Measurements from ENCODE around the gene CACNA1G. TPM values are rescaled to one million over a fixed set of nuclear protein-coding genes. Genes with fewer than 3 reads are reported as not detected.

The CACNA1G gene
- total RNA-seq, 2 experiments from 2014 or later, result not detected

- ChIA-PET CTCF (interaction anchor here (0.6 to 2.6 kb wide), 15 partner anchors 8 to 407 kb away, joined by 3 to 22 read pairs (median 4); partner anchors contain the start of gene CACNA1G), POLR2A (interaction anchor here (0.6 kb wide), 1 partner anchor 149 kb away, joined by 3 read pairs; no protein-coding TSS in a partner anchor)
- Mint-ChIP-seq H3K4me1 (peaks cover 11% of the 10 kb centered on the region), H3K9me3 (ENCODE audit: low read depth) (no peaks in the 10 kb centered on the region), H3K27me3 (peaks cover 7% of the 10 kb centered on the region), H3K4me3 (peak overlapping the region; percentile 72), H3K27ac (peak overlapping the region; percentile 82), H3K36me3 (ENCODE audit: low read depth) (no peaks in the 10 kb centered on the region)
- intact Hi-C loops (cut with DNase I, micrococcal nuclease), result loop anchor here (1.0 to 10.0 kb wide), 9 partner anchors 18 to 613 kb away; partner anchors contain the start of genes CACNA1G (in 2 of the 2), ANKRD40 (in 1 of the 2), EME1 (in 1 of the 2) and MRPL27 (in 1 of the 2)
- peak; percentile 87 for ATAC-seq
- DNase-seq, result peak; percentile 91
These were observed 18.5 kb upstream of the CACNA1G start for GRCh38 chr17:50541716-50542688.

- H3K4me3 Mint-ChIP-seq, result peak overlapping the region; percentile 72
- H3K4me1 Mint-ChIP-seq, result peaks cover 11% of the 10 kb centered on the region
- H3K27me3 Mint-ChIP-seq, result peaks cover 7% of the 10 kb centered on the region
- no peaks in the 10 kb centered on the region for H3K36me3 Mint-ChIP-seq (ENCODE audit: low read depth)
- ATAC-seq (no peak), DNase-seq (no peak)
- ChIA-PET POLR2A (interaction anchor here (0.6 kb wide), 1 partner anchor 150 kb away, joined by 3 read pairs; no protein-coding TSS in a partner anchor), CTCF (interaction anchor here (0.6 to 2.6 kb wide), 12 partner anchors 9 to 406 kb away, joined by 3 to 22 read pairs (median 5); partner anchors contain the start of gene CACNA1G)
- intact Hi-C loops (cut with DNase I, micrococcal nuclease), result loop anchor here (1.0 to 10.0 kb wide), 9 partner anchors 17 to 612 kb away; partner anchors contain the start of genes CACNA1G (in 2 of the 2), ANKRD40 (in 1 of the 2), EME1 (in 1 of the 2) and MRPL27 (in 1 of the 2)
- no peak overlapping the region for H3K27ac Mint-ChIP-seq
- no peaks in the 10 kb centered on the region for H3K9me3 Mint-ChIP-seq (ENCODE audit: low read depth)
These were observed 17.4 kb upstream of the CACNA1G start for GRCh38 chr17:50542795-50543774.

- no peak for DNase-seq
- H3K9me3 Mint-ChIP-seq (ENCODE audit: low read depth), result no peaks in the 10 kb centered on the region
- intact Hi-C loops (cut with DNase I, micrococcal nuclease), result loop anchor here (5.0 to 10.0 kb wide), 4 partner anchors 62 to 610 kb away; partner anchors contain the start of genes ANKRD40 (in 1 of the 2) and NME1 (in 1 of the 2)
- H3K4me1 Mint-ChIP-seq, result peaks cover 11% of the 10 kb centered on the region
- peaks cover 7% of the 10 kb centered on the region for H3K27me3 Mint-ChIP-seq
- ChIA-PET CTCF (interaction anchor here (1.0 to 1.2 kb wide), 2 partner anchors 18 to 218 kb away, joined by 5 to 7 read pairs; no protein-coding TSS in a partner anchor), POLR2A (no interaction called here)
- no peak overlapping the region for H3K27ac Mint-ChIP-seq
- no peak overlapping the region for H3K4me3 Mint-ChIP-seq
- no peaks in the 10 kb centered on the region for H3K36me3 Mint-ChIP-seq (ENCODE audit: low read depth)
- ATAC-seq, result no peak
These were observed 16.0 kb upstream of the CACNA1G start for GRCh38 chr17:50544516-50544915.

- H3K27me3 Mint-ChIP-seq, result peaks cover 7% of the 10 kb centered on the region
- intact Hi-C loops (cut with DNase I, micrococcal nuclease), result loop anchor here (5.0 to 10.0 kb wide), 4 partner anchors 297 to 609 kb away; partner anchors contain the start of gene NME1 (in 1 of the 2)
- no peak overlapping the region for H3K27ac Mint-ChIP-seq
- H3K4me3 Mint-ChIP-seq, result no peak overlapping the region
- peaks cover 11% of the 10 kb centered on the region for H3K4me1 Mint-ChIP-seq
- DNase-seq (no peak), ATAC-seq (no peak)
- CTCF ChIA-PET, result interaction anchor here (0.6 to 1.3 kb wide), 5 partner anchors 61 to 140 kb away, joined by 3 to 5 read pairs (median 3); no protein-coding TSS in a partner anchor
- no peaks in the 10 kb centered on the region for H3K9me3 Mint-ChIP-seq (ENCODE audit: low read depth)
- POLR2A ChIA-PET, result no interaction called here
- no peaks in the 10 kb centered on the region for H3K36me3 Mint-ChIP-seq (ENCODE audit: low read depth)
These were observed 15.2 kb upstream of the CACNA1G start for GRCh38 chr17:50545311-50545710.

GRCh38 chr17:50546701-50547034, 13.8 kb upstream of the CACNA1G start:
- H3K36me3 Mint-ChIP-seq (ENCODE audit: low read depth), result no peaks in the 10 kb centered on the region
- H3K4me1 Mint-ChIP-seq, result peaks cover 10% of the 10 kb centered on the region
- intact Hi-C loops (cut with DNase I, micrococcal nuclease), result loop anchor here (1.0 to 10.0 kb wide), 11 partner anchors 14 to 608 kb away; partner anchors contain the start of genes CACNA1G (in 1 of the 2), NME1 (in 1 of the 2) and RSAD1 (in 1 of the 2)
- ATAC-seq (no peak), DNase-seq (no peak)
- H3K27ac Mint-ChIP-seq, result no peak overlapping the region
- POLR2A ChIA-PET, result no interaction called here
- peak overlapping the region; percentile 17 for H3K4me3 Mint-ChIP-seq
- H3K9me3 Mint-ChIP-seq (ENCODE audit: low read depth), result no peaks in the 10 kb centered on the region
- peaks cover 7% of the 10 kb centered on the region for H3K27me3 Mint-ChIP-seq
- CTCF ChIA-PET, result interaction anchor here (0.7 to 1.4 kb wide), 7 partner anchors 16 to 86 kb away, joined by 3 to 5 read pairs (median 4); no protein-coding TSS in a partner anchor

GRCh38 chr17:50547035-50547735, 13.3 kb upstream of the CACNA1G start, which contains the start of gene SPATA20:
Gene SPATA20 (plus strand): TSS chr17:50547174. CDS start chr17:50547209, 35 bp downstream.
- Mint-ChIP-seq H3K4me3 (peak within 1 kb of the TSS; percentile 63), H3K27me3 (peaks cover 7% of the 10 kb centered on the region), H3K27ac (no peak within 1 kb of the TSS), H3K4me1 (peaks cover 8% of the 10 kb centered on the region), H3K9me3 (ENCODE audit: low read depth) (no peaks in the 10 kb centered on the region), H3K36me3 (ENCODE audit: low read depth) (no peaks in the 10 kb centered on the region)
- peak; percentile 93 for DNase-seq
- ChIA-PET CTCF (interaction anchor here (0.6 to 2.8 kb wide), 5 partner anchors 15 to 80 kb away, joined by 3 to 13 read pairs (median 4); no protein-coding TSS in a partner anchor), POLR2A (no interaction called here)
- intact Hi-C loops (cut with DNase I, micrococcal nuclease), result loop anchor here (1.0 to 10.0 kb wide), 11 partner anchors 13 to 608 kb away; partner anchors contain the start of genes CACNA1G (in 1 of the 2), NME1 (in 1 of the 2) and RSAD1 (in 1 of the 2)
- ATAC-seq, result peak; percentile 88

- H3K27me3 Mint-ChIP-seq, result peaks cover 7% of the 10 kb centered on the region
- H3K4me1 Mint-ChIP-seq, result peaks cover 3% of the 10 kb centered on the region
- DNase-seq (no peak), ATAC-seq (no peak)
- intact Hi-C loops (cut with DNase I, micrococcal nuclease), result loop anchor here (1.0 to 10.0 kb wide), 11 partner anchors 13 to 607 kb away; partner anchors contain the start of genes CACNA1G (in 1 of the 2), NME1 (in 1 of the 2) and RSAD1 (in 1 of the 2)
- H3K4me3 Mint-ChIP-seq, result peak overlapping the region; percentile 63
- H3K27ac Mint-ChIP-seq, result no peak overlapping the region
- ChIA-PET CTCF (interaction anchor here (0.6 to 2.8 kb wide), 2 partner anchors 62 to 78 kb away, joined by 3 to 13 read pairs; no protein-coding TSS in a partner anchor), POLR2A (no interaction called here)
- no peaks in the 10 kb centered on the region for H3K36me3 Mint-ChIP-seq (ENCODE audit: low read depth)
- H3K9me3 Mint-ChIP-seq (ENCODE audit: low read depth), result no peaks in the 10 kb centered on the region
These were observed 12.8 kb upstream of the CACNA1G start for GRCh38 chr17:50547736-50548083.

GRCh38 chr17:50548831-50549230, 11.7 kb upstream of the CACNA1G start:
- intact Hi-C loops (cut with DNase I, micrococcal nuclease), result loop anchor here (5.0 to 10.0 kb wide), 4 partner anchors 293 to 606 kb away; partner anchors contain the start of gene NME1 (in 1 of the 2)
- Mint-ChIP-seq H3K27ac (no peak overlapping the region), H3K27me3 (peaks cover 7% of the 10 kb centered on the region), H3K4me1 (peaks cover 2% of the 10 kb centered on the region), H3K9me3 (ENCODE audit: low read depth) (no peaks in the 10 kb centered on the region), H3K36me3 (ENCODE audit: low read depth) (no peaks in the 10 kb centered on the region), H3K4me3 (no peak overlapping the region)
- DNase-seq (no peak), ATAC-seq (no peak)
- CTCF ChIA-PET, result interaction anchor here (0.8 to 2.8 kb wide), 2 partner anchors 77 to 146 kb away, joined by 3 to 13 read pairs; no protein-coding TSS in a partner anchor
- POLR2A ChIA-PET, result no interaction called here

GRCh38 chr17:50549256-50549941, 11.1 kb upstream of the CACNA1G start:
- Mint-ChIP-seq H3K27ac (no peak overlapping the region), H3K27me3 (peaks cover 3% of the 10 kb centered on the region), H3K36me3 (ENCODE audit: low read depth) (no peaks in the 10 kb centered on the region), H3K4me3 (no peak overlapping the region), H3K9me3 (ENCODE audit: low read depth) (no peaks in the 10 kb centered on the region), H3K4me1 (peaks cover 2% of the 10 kb centered on the region)
- intact Hi-C loops (cut with DNase I, micrococcal nuclease), result loop anchor here (5.0 to 10.0 kb wide), 4 partner anchors 293 to 605 kb away; partner anchors contain the start of gene NME1 (in 1 of the 2)
- ChIA-PET POLR2A (no interaction called here), CTCF (interaction anchor here (0.6 to 2.8 kb wide), 3 partner anchors 77 to 145 kb away, joined by 3 to 13 read pairs (median 3); no protein-coding TSS in a partner anchor)
- DNase-seq (no peak), ATAC-seq (no peak)

All from activated CD4-positive, alpha-beta T cell treated with anti-CD3 and anti-CD28 coated beads for 36 hours (primary cell).